Left ventricle myocardium inferior (tissue), 1 donor: ENCODE measurements around the gene RNF11. TPM values are rescaled to one million over a fixed set of nuclear protein-coding genes. Genes with fewer than 3 reads are reported as not detected.

Source experiments
- DNase-seq: peaks from one replicate; pipeline ENCODE4 v3.0.0-alpha.2; 2020
- H3K27ac ChIP-seq: fragments of 200-600 bp; replicated peaks from 2 replicates; pipeline ENCODE4 v1.8.0; 2021
- H3K27me3 ChIP-seq: fragments of 200-600 bp; 2 replicates; pipeline ENCODE4 v1.8.0; 2021; ENCODE audit warnings: low read depth
- H3K36me3 ChIP-seq: fragments of 200-600 bp; 2 replicates; pipeline ENCODE4 v1.8.0; 2021
- H3K4me1 ChIP-seq: fragments of 200-600 bp; 2 replicates; pipeline ENCODE4 v1.8.0; 2021
- H3K4me3 ChIP-seq: fragments of 200-600 bp; 2 replicates; pipeline ENCODE4 v1.8.0; 2021; ENCODE audit warnings: mild to moderate bottlenecking, moderate library complexity
- H3K9me3 ChIP-seq: fragments of 200-600 bp; replicated peaks from 2 replicates; pipeline ENCODE4 v1.8.0; 2021
- CTCF ChIP-seq: fragments of 200-600 bp; IDR thresholded peaks from 2 replicates; pipeline ENCODE4 v1.8.0; 2021; ENCODE audit warnings: antibody characterized with exemption, mild to moderate bottlenecking, borderline replicate concordance
- intact Hi-C: fragments of 100-400 bp; cut with micrococcal nuclease; formaldehyde crosslinking; loops from one replicate; pipeline ENCODE4 v1.11.0; 2022
- total RNA-seq: library from RNA; stranded (reverse); fragmentation: NEBNext Ultra II Directional; extraction: Animal tissue kit (Norgen Biotek cat#: 25700); gene quantifications from one replicate; pipeline ENCODE4 v1.2.1, GENCODE V29; 2021
- donor health status: DM: no; HTN: yes; CAD: no; lungs with severe emphysema.

RNF11 gene
- total RNA-seq, 1 donor from 2014 or later: 116 TPM

DNA sequence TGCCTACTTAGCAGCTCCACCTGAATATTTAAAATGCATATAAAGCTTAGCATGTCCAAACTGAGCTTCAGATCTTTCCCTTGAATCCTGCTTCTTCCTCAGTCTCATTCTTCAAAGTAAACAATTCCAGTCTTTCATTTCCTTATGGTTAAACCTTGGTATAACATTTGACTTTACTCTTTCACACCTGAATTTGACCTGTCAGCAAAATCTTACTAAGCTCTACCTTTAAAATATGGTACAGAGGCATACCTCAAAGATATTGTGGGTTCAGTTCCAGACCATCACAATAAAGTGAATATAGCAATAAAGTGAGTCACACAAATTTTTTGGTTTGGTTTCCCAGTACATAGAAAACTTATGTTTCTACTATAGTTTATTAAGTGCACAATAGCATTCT, 42.5 kb upstream of the RNF11 start:
- no peak for TF ChIP-seq CTCF
- H3K27ac ChIP-seq: no peak overlapping the region
- no peak overlapping the region for H3K4me3 ChIP-seq
- intact Hi-C loops: no loop called here
- no peak for DNase-seq
- H3K9me3 ChIP-seq: no peaks in the 10 kb centered on the region
- H3K4me1 ChIP-seq: no peaks in the 10 kb centered on the region
- no peaks in the 10 kb centered on the region for H3K27me3 ChIP-seq
- no peaks in the 10 kb centered on the region for H3K36me3 ChIP-seq

DNA sequence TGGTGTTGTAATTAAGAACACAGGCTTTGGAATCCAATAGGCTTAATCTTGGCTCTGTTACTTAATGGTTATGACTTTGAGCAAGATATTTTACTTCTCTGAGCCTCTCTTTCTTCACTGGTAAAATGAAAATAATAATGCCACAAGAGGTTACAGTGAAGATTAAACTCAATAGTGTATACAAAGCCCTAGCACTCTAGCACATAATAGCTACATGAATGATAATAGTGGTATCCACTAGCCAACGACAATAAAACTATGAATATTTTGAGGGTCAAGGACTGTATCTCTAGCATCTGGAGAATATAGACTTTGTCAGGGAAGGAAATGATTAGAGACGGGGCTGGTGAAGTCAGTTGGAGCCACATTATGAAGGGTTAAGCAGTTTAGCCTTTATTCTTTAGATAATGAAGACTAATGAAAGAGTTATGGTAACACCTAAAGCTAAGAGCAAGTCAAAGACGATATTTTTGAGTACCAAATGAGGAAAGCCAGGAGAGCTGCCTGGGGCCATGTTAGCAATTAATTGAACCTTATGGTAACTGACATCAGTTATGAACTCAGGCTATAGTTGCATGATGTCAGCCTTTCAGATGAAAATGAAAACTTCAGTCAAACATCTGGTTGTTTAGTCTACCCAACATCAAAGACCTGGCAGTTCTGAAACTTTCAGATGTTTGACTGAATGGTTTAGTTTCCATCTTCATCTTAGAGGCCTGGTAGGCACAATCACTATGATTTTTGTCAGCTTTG, 32.8 kb upstream of the RNF11 start:
- Histone ChIP-seq H3K27ac (no peak overlapping the region), H3K36me3 (no peaks in the 10 kb centered on the region), H3K4me1 (no peaks in the 10 kb centered on the region), H3K27me3 (no peaks in the 10 kb centered on the region), H3K9me3 (no peaks in the 10 kb centered on the region), H3K4me3 (no peak overlapping the region)
- intact Hi-C loops: no loop called here
- TF ChIP-seq CTCF: no peak
- DNase-seq: no peak

DNA sequence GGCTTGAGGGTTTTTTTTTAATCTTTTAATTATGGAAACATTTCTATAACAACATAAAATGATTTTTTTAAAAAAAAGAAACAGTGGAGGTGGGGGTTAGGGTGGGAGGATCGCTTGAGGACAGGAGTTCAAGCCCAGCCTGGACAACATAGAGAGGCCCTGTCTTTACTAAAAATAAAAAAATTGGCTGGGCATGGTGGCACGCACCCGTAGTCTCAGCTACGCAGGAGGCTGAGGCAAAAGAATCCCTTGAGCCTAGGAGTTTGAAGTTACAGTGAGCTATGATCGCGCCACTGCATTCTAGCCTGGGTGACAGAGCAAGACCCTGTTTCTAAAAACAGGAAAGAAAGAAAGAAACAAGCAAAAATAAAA, 32.2 kb upstream of the RNF11 start:
- Histone ChIP-seq H3K4me3 (no peak overlapping the region), H3K27me3 (no peaks in the 10 kb centered on the region), H3K9me3 (no peaks in the 10 kb centered on the region), H3K27ac (no peak overlapping the region), H3K36me3 (no peaks in the 10 kb centered on the region), H3K4me1 (no peaks in the 10 kb centered on the region)
- DNase-seq: no peak
- intact Hi-C loops: no loop called here
- no peak for TF ChIP-seq CTCF

DNA sequence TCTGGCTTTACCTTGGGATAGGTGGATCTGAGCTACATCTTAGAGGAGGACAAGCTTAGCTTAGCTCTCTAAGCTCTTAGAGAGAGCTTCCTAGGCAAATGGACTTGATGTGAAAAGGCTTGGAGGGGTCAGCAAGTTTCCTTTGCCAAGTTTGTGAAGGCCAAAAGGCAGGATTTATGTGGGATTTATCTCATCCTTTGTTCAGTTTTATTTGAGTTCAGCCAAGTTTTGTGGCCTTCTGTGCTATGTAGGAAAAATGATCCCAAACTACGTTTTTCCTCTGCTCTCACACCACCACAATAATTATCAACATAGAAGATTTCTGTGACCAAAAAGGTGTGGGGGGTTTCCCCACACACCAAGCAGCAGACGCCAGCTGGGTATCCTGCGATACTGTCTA, 26.0 kb upstream of the RNF11 start:
- intact Hi-C loops: no loop called here
- no peak for TF ChIP-seq CTCF
- Histone ChIP-seq H3K27me3 (no peaks in the 10 kb centered on the region), H3K4me1 (no peaks in the 10 kb centered on the region), H3K4me3 (no peak overlapping the region), H3K36me3 (no peaks in the 10 kb centered on the region), H3K9me3 (no peaks in the 10 kb centered on the region), H3K27ac (no peak overlapping the region)
- no peak for DNase-seq

- no peak for TF ChIP-seq CTCF
- intact Hi-C loops: no loop called here
- no peak for DNase-seq
- Histone ChIP-seq H3K9me3 (no peaks in the 10 kb centered on the region), H3K27ac (no peak overlapping the region), H3K36me3 (no peaks in the 10 kb centered on the region), H3K4me1 (no peaks in the 10 kb centered on the region), H3K27me3 (no peaks in the 10 kb centered on the region), H3K4me3 (no peak overlapping the region)
Observed at GRCh38 chr1:51210676-51211075, 25.4 kb upstream of the RNF11 start.
